Measurements from ENCODE around the gene CDHR5. TPM values are rescaled to one million over a fixed set of nuclear protein-coding genes. Genes with fewer than 3 reads are reported as not detected.
A peak's percentile ranks its signal among the peaks of the same experiment; 100 is the strongest.

Gene CDHR5
- total RNA-seq, 6 experiments from 2014 or later = not detected

DNA sequence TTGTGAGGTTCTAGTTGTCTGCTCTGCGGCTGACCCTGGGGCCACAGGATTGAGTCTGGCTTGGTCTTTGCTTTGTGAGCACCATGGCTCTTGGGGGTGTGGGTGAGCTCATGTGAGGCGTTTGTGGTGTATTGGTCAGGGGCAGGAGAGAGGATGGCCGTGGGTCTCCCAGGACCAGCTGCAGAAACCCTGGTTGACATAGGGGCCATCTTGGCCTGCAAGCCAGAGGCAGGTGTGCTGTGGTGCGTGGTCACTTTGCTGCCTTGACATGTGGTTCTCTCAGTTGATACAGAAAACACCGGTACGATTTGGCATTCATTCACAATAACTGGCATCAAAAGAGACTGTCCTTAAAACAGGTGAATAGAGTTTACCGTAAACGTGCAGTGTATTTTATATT lies 37.2 kb downstream of the CDHR5 start:
- TF ChIP-seq, protein P1, sequence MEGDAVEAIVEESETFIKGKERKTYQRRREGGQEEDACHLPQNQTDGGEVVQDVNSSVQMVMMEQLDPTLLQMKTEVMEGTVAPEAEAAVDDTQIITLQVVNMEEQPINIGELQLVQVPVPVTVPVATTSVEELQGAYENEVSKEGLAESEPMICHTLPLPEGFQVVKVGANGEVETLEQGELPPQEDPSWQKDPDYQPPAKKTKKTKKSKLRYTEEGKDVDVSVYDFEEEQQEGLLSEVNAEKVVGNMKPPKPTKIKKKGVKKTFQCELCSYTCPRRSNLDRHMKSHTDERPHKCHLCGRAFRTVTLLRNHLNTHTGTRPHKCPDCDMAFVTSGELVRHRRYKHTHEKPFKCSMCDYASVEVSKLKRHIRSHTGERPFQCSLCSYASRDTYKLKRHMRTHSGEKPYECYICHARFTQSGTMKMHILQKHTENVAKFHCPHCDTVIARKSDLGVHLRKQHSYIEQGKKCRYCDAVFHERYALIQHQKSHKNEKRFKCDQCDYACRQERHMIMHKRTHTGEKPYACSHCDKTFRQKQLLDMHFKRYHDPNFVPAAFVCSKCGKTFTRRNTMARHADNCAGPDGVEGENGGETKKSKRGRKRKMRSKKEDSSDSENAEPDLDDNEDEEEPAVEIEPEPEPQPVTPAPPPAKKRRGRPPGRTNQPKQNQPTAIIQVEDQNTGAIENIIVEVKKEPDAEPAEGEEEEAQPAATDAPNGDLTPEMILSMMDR (IDR thresholded peaks at IDR 0.05) = no peak

DNA sequence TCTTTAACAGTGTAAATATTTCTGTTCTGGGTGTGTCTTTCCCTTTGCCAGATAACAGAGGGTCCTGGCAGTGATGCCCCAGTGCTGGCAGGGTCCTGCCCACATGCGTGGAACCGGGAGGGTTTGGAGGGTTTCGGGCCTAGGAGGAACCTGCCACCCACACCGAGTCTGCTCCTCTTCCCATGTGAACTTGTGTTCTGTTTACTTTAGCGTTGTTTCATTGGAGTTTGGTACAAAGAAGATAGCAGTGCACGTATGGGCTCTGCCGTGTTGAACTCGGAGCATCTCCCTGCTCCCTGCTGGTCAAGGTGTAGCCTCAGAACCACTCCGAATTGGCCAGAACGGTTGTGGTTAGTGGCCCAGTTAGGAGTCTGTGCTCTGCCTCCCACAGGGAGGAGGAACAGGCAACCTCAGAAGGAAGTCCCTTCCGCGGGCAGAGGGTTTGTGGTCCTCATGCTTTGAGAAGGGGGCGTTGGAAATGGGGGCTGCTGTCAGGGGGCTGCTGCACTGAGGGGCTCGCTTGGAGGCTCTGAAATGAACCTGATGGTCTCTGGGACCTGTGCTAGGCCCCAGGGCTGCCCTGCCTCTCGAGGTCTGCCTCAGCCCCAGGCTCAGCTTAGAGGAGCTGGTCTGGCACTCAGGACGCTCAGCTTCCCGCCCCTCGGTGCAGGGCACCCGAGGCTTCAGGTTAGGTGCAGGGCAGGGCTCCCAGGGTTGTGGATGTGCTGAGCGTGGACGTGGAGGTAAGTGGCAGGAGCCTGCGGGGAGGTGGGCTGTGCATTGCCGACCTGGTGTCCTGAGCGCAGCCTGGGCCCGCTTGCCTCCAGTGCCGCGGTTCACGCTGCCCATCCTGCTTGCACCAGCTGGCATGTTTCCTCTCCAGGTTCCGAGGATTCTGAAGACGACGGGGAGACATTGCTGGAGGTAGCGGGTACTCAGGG lies 38.1 kb downstream of the CDHR5 start:
- Mint-ChIP-seq H3K4me3 (no peak overlapping the region), H3K4me1 (ENCODE audit: low read depth) (peaks cover 12% of the 10 kb centered on the region), H3K36me3 (ENCODE audit: low read depth) (peaks cover 11% of the 10 kb centered on the region; the same call in 1 of the 2 replicates), H3K27me3 (ENCODE audit: insufficient read depth) (no peaks in the 10 kb centered on the region; the same call in 1 of the 2 replicates), H3K27ac (no peak overlapping the region), H3K9me3 (no peaks in the 10 kb centered on the region)
- TF ChIP-seq, protein P1 (IDR thresholded peaks at IDR 0.05) = no peak
- no peak for DNase-seq

More for the DNA sequence above, 37.2 kb downstream of the CDHR5 start:
- no peak for DNase-seq
- Mint-ChIP-seq H3K4me3 (no peak overlapping the region), H3K4me1 (ENCODE audit: low read depth) (peaks cover 12% of the 10 kb centered on the region), H3K36me3 (ENCODE audit: low read depth) (peaks cover 12% of the 10 kb centered on the region), H3K9me3 (no peaks in the 10 kb centered on the region), H3K27me3 (ENCODE audit: insufficient read depth) (no peaks in the 10 kb centered on the region; the same call in 1 of the 2 replicates), H3K27ac (peak overlapping the region; percentile 77)

DNA sequence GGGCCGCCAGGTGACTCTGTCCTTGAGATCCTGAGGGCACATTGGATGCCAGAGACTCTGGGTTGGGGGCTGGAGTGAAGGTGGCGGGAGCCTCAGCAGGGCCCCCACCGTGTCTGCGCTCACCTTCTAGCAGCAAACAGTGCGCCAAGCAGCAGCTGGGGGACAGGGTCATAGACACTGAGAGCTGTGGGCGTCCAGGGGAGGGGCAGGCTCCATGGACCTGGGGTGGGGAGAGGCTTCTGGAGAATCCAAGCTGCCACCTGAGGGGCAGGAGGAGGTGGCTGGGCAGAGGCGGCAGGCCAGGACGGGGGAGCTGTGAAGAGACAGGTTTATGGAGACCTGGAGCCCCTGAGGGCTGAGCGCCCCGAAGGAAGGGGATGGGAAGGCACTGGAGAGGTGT lies 40.5 kb downstream of the CDHR5 start:
- DNase-seq = no peak
- Mint-ChIP-seq H3K36me3 (ENCODE audit: low read depth) (peaks cover 4% of the 10 kb centered on the region; the same call in 1 of the 2 replicates), H3K4me1 (ENCODE audit: low read depth) (peaks cover 26% of the 10 kb centered on the region), H3K27me3 (ENCODE audit: insufficient read depth) (no peaks in the 10 kb centered on the region; the same call in none of the 2 replicates), H3K9me3 (no peaks in the 10 kb centered on the region), H3K27ac (no peak overlapping the region), H3K4me3 (no peak overlapping the region)
- TF ChIP-seq, protein P1 (IDR thresholded peaks at IDR 0.05) = no peak

DNA sequence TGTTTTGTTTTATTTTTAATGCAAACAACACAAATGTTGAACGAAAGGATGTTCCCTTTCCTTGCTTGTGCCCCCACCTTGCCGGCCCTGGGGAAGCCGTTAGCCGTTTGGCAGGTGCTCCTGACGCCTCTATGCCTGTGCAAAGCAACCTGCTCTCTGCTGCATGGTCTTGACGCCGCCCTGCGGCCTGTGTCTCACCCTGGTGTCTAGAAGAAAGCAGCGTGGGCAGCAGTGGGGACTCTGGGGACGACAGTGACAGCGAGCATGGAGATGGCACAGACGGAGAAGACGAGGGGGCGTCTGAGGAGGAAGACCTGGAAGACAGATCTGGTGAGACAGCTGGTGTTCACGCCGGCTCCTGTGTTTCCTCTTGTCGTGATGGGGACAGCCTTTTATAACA lies 43.0 kb downstream of the CDHR5 start:
- no peaks in the 10 kb centered on the region; the same call in 1 of the 2 replicates for H3K27me3 Mint-ChIP-seq (ENCODE audit: insufficient read depth)
- no peak for DNase-seq
- H3K4me1 Mint-ChIP-seq (ENCODE audit: low read depth) = peaks cover 36% of the 10 kb centered on the region
- TF ChIP-seq, protein P1 (IDR thresholded peaks at IDR 0.05) = no peak
- no peak overlapping the region for H3K4me3 Mint-ChIP-seq
- H3K36me3 Mint-ChIP-seq (ENCODE audit: low read depth) = peaks cover 9% of the 10 kb centered on the region; the same call in 1 of the 2 replicates
- 0 out of 2 replicates have a peak overlapping the region, but pooled peaks have one; percentile 17 for H3K27ac Mint-ChIP-seq
- H3K9me3 Mint-ChIP-seq = no peaks in the 10 kb centered on the region

DNA sequence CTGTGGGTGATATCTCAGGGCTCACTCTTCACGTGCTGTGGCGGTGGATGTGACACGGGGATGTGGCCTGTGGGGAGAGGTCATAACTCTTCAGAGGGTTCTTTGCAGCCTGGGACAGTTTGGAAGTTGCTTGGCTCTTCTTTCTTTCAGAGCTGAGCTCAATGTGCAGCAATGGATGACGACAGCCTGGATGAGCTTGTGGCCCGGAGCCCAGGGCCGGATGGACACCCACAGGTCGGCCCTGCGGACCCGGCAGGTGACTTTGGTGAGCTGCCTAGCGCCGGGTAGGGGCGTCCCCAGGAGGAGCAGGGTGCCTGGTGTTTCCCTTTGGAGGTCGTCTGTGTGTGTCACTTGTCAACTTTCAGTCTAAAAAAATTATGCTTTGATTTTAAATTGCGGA lies 43.4 kb downstream of the CDHR5 start:
- DNase-seq = no peak
- Mint-ChIP-seq H3K9me3 (no peaks in the 10 kb centered on the region), H3K27ac (no peak overlapping the region), H3K4me1 (ENCODE audit: low read depth) (peaks cover 36% of the 10 kb centered on the region), H3K36me3 (ENCODE audit: low read depth) (peaks cover 9% of the 10 kb centered on the region; the same call in 1 of the 2 replicates), H3K27me3 (ENCODE audit: insufficient read depth) (no peaks in the 10 kb centered on the region; the same call in 1 of the 2 replicates), H3K4me3 (no peak overlapping the region)
- TF ChIP-seq, protein P1 (IDR thresholded peaks at IDR 0.05) = no peak
